Liver (tissue), 3 donors: Measurements from ENCODE around the gene SPTLC3.

Experiments
- ATF3 ChIP-seq: IDR thresholded peaks from 2 replicates; pipeline ENCODE4 v1.6.1; 2016; ENCODE audit warnings: antibody characterized with exemption
- CTCF ChIP-seq: fragments of 150-350 bp; IDR thresholded peaks from 2 replicates; pipeline ENCODE4 v1.5.1; 2017; ENCODE audit warnings: improper control_type of control experiment, low read depth, low read length; ENCODE audit not compliant: missing input control
- JUND ChIP-seq, 2 donors: IDR thresholded peaks; 2 replicates each; pipeline ENCODE4 v1.6.1; 2016; ENCODE audit warnings: antibody characterized with exemption in 2 of 2
- MAX ChIP-seq: IDR thresholded peaks from 2 replicates; pipeline ENCODE4 v1.6.1; 2016; ENCODE audit warnings: antibody characterized with exemption
- RAD21 ChIP-seq, 2 donors: IDR thresholded peaks; 2 replicates each; pipeline ENCODE4 v1.6.1; 2016; ENCODE audit warnings: antibody characterized with exemption in 2 of 2, mild to moderate bottlenecking in 2 of 2
- SP1 ChIP-seq: IDR thresholded peaks from 2 replicates; pipeline ENCODE4 v1.6.1; 2018; ENCODE audit warnings: antibody characterized with exemption, mild to moderate bottlenecking
- TAF1 ChIP-seq: conservative IDR thresholded peaks from 2 replicates; pipeline ENCODE4 v1.6.1; 2016; ENCODE audit warnings: antibody characterized with exemption, mild to moderate bottlenecking
- YY1 ChIP-seq: IDR thresholded peaks from 2 replicates; pipeline ENCODE4 v1.6.1; 2016; ENCODE audit warnings: antibody characterized with exemption, mild to moderate bottlenecking
- donor health status: healthy.
- donor health status: healthy.

GRCh38 chr20:13008761-13009681 lies at the start of gene SPTLC3:
- no peak for TF ChIP-seq CTCF
- no peak for TF ChIP-seq RAD21 (IDR thresholded peaks at IDR 0.05)
- TF ChIP-seq TAF1 = peak; percentile 15
- TF ChIP-seq JUND (IDR thresholded peaks at IDR 0.05) = peak in 1 of 2 donors; percentile 14
- TF ChIP-seq ATF3 = no peak
- peak; percentile 78 for TF ChIP-seq MAX
- TF ChIP-seq SP1 = no peak
- peak; percentile 68 for TF ChIP-seq YY1
